GM12801 (cell line): ENCODE data around the gene SCML1.

Experiments used
- CTCF ChIP-seq: IDR thresholded peaks from one replicate; pipeline ENCODE4 v1.5.1; 2011; ENCODE audit warnings: control low read depth; ENCODE audit not compliant: insufficient read length; ENCODE audit errors: extremely low read depth

Gene SCML1

GRCh38 chrX:17778997-17779396, 41.7 kb downstream of the SCML1 start:
- no peak for TF ChIP-seq CTCF

DNA sequence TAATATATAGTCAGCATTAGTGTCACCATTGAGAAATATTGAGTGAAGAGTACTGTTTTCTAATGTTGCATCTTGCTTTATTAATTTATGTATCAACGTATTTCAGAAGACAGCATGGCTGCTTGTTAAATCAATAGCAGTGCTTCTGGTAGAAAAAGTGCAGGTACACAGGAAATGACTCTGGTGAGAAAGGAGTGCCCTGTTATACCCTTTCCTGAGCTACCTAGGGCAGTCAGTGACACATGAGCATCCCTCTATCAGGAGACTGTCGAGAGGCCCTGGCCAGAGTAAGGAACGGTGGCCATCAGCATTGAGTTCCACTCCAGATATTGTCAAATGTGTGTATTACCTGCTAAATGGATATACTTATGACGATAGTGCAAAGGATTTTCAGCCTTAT, 42.1 kb downstream of the SCML1 start:
- no peak for TF ChIP-seq CTCF

- no peak for TF ChIP-seq CTCF
Measured at GRCh38 chrX:17787557-17787956, 50.3 kb downstream of the SCML1 start.

DNA sequence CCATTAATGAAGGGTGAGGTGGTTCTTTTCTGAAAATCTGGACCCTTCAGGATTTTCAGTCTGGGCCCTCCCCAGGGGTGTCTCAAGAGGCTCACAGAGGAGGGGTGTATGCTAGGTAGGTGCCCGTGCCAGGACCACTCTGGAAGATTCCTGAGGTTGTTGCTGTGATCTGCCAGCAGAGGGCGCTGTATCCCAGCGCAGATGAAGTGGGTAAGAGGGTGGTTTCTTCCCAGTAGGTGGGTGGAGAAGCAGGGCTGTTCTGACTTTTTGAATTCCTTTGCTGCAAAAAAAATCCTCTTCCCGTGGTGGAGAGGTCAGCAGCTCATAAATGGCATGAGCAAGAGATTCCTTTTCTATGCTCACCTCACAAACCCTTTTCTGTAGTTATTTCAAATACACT, 51.1 kb downstream of the SCML1 start:
- TF ChIP-seq CTCF = no peak

DNA sequence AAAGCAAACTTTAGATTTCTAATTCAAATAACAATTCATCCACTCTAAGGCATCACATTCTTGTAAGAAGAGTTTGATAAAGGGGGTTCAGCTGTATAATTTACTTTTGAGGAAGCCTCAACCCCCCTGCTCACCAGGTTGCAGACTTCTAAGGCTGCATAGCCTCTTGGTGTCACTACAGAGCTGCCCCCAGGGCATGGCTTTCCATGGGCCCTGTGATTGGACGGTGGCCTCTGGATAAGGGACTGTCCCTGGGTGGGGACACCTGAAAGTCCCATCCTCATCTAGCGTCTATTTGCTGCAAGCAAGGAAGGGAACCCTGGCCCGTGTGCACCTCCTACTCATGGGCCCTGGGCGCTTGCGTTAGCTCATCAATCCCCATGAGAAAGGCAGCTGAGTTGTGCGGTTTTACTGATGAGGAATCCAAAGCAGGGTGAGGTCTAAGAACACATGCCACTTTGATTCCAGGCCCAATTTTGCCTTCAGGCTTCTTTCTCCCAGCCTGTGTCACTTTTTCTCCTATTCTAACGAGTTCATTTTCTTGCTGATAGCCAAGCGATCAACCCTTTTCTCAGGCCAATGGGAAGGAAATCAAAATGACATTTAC, 51.8 kb downstream of the SCML1 start:
- no peak for TF ChIP-seq CTCF

- no peak for TF ChIP-seq CTCF
Measured at GRCh38 chrX:17792826-17793225, 55.5 kb downstream of the SCML1 start.

GRCh38 chrX:17798921-17799320, 61.6 kb downstream of the SCML1 start:
- TF ChIP-seq CTCF = no peak
